Neural cell (in vitro differentiated cells): Measurements from ENCODE around the gene KLHL36. TPM values are rescaled to one million over a fixed set of nuclear protein-coding genes. Genes with fewer than 3 reads are reported as not detected.

Experiments used
- H2AFZ ChIP-seq: fragments of 200-600, 300-800 bp; sonication (generic), shearing (Covaris generic); 2 replicates; pipeline ENCODE4 v1.6.0; 2014; ENCODE audit warnings: low read depth, mild to moderate bottlenecking, antibody characterized with exemption, low read length, moderate library complexity
- H3F3A ChIP-seq: fragments of 200-600 bp; shearing (Covaris generic); 2 replicates; pipeline ENCODE4 v1.6.1; 2016; ENCODE audit warnings: mild to moderate bottlenecking, moderate library complexity, mixed read lengths, antibody characterized with exemption, low read length; ENCODE audit not compliant: insufficient read depth, poor library complexity, severe bottlenecking
- H3K27ac ChIP-seq: fragments of 200-600, 300-800 bp; sonication (generic), shearing (Covaris generic); 2 replicates; pipeline ENCODE4 v1.5.1; 2014; ENCODE audit warnings: mild to moderate bottlenecking, low read length, moderate library complexity
- H3K27me3 ChIP-seq: fragments of 300-800, 200-600 bp; sonication (generic), shearing (Covaris generic); 2 replicates; pipeline ENCODE4 v1.6.0; 2014; ENCODE audit warnings: mild to moderate bottlenecking, low read depth, low read length, moderate library complexity; ENCODE audit not compliant: insufficient read depth
- H3K36me3 ChIP-seq: fragments of 300-800, 200-600 bp; sonication (generic), shearing (Covaris generic); 2 replicates; pipeline ENCODE4 v1.5.1; 2014; ENCODE audit warnings: mild to moderate bottlenecking, antibody characterized with exemption, low read length, moderate library complexity; ENCODE audit not compliant: insufficient read depth
- H3K4me2 ChIP-seq: fragments of 300-800, 200-600 bp; sonication (generic), shearing (Covaris generic); 2 replicates; pipeline ENCODE4 v1.6.0; 2014; ENCODE audit warnings: mild to moderate bottlenecking, low read length
- H3K4me3 ChIP-seq: fragments of 300-800, 200-600 bp; sonication (generic), shearing (Covaris generic); 2 replicates; pipeline ENCODE4 v1.5.1; 2014; ENCODE audit warnings: mild to moderate bottlenecking, low read length, moderate library complexity
- H3K79me2 ChIP-seq: fragments of 200-600 bp; shearing (Covaris generic); replicated peaks from 2 replicates; pipeline ENCODE4 v1.6.0; 2014; ENCODE audit warnings: mild to moderate bottlenecking, low read length, moderate library complexity; ENCODE audit not compliant: insufficient read depth
- H3K9ac ChIP-seq: fragments of 300-800, 200-600 bp; sonication (generic), shearing (Covaris generic); 2 replicates; pipeline ENCODE4 v1.6.1; 2016; ENCODE audit warnings: mild to moderate bottlenecking, low read length, mixed read lengths
- H3K9me2 ChIP-seq: fragments of 200-600 bp; shearing (Covaris generic); 2 replicates; pipeline ENCODE4 v1.6.1; 2016; ENCODE audit warnings: mild to moderate bottlenecking, low read length, mixed read lengths; ENCODE audit not compliant: insufficient read depth
- H3K9me3 ChIP-seq: fragments of 200-600, 300-800 bp; sonication (generic), shearing (Covaris generic); 2 replicates; pipeline ENCODE4 v1.6.1; 2016; ENCODE audit warnings: mild to moderate bottlenecking, mixed run types, low read length, moderate library complexity, mixed read lengths
- H4K20me1 ChIP-seq: fragments of 200-600 bp; shearing (Covaris generic); 2 replicates; pipeline ENCODE4 v1.6.1; 2016; ENCODE audit warnings: mild to moderate bottlenecking, mixed run types; ENCODE audit not compliant: insufficient read depth
- CTCF ChIP-seq: fragments of 450-650 bp; IDR thresholded peaks from 2 replicates; pipeline ENCODE4 v1.5.1; 2014; ENCODE audit warnings: antibody characterized with exemption, mild to moderate bottlenecking, moderate library complexity; ENCODE audit not compliant: poor library complexity, severe bottlenecking
- EP300 ChIP-seq: fragments of 450-650 bp; conservative IDR thresholded peaks from 2 replicates; pipeline ENCODE4 v1.6.1; 2014; ENCODE audit warnings: antibody characterized with exemption, mild to moderate bottlenecking, moderate library complexity; ENCODE audit not compliant: poor library complexity, severe bottlenecking
- EZH2 ChIP-seq: fragments of 200-600, 300-800 bp; shearing (Covaris generic), sonication (generic); IDR thresholded peaks from 2 replicates; pipeline ENCODE4 v1.6.1; 2014; ENCODE audit warnings: antibody characterized with exemption, low read length, borderline replicate concordance, mild to moderate bottlenecking; ENCODE audit not compliant: insufficient read depth, poor library complexity, severe bottlenecking
- MXI1 ChIP-seq: fragments of 450-650 bp; conservative IDR thresholded peaks from 2 replicates; pipeline ENCODE4 v1.6.1; 2014; ENCODE audit warnings: antibody characterized with exemption, mild to moderate bottlenecking; ENCODE audit not compliant: poor library complexity, severe bottlenecking
- POLR2AphosphoS5 ChIP-seq: IDR thresholded peaks from 2 replicates; pipeline ENCODE4 v1.6.1; 2012
- RAD21 ChIP-seq: fragments of 450-650 bp; conservative IDR thresholded peaks from 2 replicates; pipeline ENCODE4 v1.6.1; 2014; ENCODE audit warnings: antibody characterized with exemption, mild to moderate bottlenecking, moderate library complexity
- SMC3 ChIP-seq: fragments of 450-650 bp; conservative IDR thresholded peaks from 2 replicates; pipeline ENCODE4 v1.6.1; 2014; ENCODE audit warnings: antibody characterized with exemption, mild to moderate bottlenecking, moderate library complexity; ENCODE audit not compliant: poor library complexity
- TAF1 ChIP-seq: IDR thresholded peaks from 2 replicates; pipeline ENCODE4 v1.6.1; 2012; ENCODE audit warnings: low read depth
- polyA plus RNA-seq: library from polyadenylated mRNA; depleted of rRNA; stranded (reverse); fragments of >200 nt; gene quantifications from 2 replicates; pipeline ENCODE4 v1.2.3, GENCODE V29; 2014
- TF ChIP-seq, protein P1 (sequence below): IDR thresholded peaks from 2 replicates; pipeline ENCODE4 v1.6.1; 2012; ENCODE audit warnings: borderline replicate concordance

Gene KLHL36
- polyA plus RNA-seq, 1 donor from 2014 or later, result 43.8 TPM

DNA sequence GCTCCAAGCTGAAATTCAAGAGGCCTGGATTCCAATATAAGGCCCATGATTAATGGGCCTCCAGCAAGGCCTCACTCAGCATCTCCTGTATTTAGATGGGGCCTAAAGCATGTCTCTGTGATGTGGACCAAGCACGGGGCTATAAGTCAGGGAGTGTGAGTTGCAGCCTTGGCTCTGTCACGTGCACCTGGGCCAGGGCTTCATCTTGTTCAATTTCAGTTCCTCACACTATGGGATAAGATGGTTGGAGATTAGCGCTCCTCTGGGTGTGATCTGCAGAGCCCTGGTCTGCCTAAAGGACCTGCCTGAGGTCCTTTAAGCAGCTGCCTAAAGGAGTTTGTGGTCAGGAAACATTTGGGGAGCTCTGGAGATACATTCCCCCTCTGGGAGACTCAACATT, 25.2 kb downstream of the KLHL36 start:
- TF ChIP-seq CTCF (no peak), SMC3 (no peak), EZH2 (no peak), POLR2AphosphoS5 (no peak), TAF1 (no peak), MXI1 (no peak), EP300 (no peak), RAD21 (no peak)
- TF ChIP-seq, protein P1, sequence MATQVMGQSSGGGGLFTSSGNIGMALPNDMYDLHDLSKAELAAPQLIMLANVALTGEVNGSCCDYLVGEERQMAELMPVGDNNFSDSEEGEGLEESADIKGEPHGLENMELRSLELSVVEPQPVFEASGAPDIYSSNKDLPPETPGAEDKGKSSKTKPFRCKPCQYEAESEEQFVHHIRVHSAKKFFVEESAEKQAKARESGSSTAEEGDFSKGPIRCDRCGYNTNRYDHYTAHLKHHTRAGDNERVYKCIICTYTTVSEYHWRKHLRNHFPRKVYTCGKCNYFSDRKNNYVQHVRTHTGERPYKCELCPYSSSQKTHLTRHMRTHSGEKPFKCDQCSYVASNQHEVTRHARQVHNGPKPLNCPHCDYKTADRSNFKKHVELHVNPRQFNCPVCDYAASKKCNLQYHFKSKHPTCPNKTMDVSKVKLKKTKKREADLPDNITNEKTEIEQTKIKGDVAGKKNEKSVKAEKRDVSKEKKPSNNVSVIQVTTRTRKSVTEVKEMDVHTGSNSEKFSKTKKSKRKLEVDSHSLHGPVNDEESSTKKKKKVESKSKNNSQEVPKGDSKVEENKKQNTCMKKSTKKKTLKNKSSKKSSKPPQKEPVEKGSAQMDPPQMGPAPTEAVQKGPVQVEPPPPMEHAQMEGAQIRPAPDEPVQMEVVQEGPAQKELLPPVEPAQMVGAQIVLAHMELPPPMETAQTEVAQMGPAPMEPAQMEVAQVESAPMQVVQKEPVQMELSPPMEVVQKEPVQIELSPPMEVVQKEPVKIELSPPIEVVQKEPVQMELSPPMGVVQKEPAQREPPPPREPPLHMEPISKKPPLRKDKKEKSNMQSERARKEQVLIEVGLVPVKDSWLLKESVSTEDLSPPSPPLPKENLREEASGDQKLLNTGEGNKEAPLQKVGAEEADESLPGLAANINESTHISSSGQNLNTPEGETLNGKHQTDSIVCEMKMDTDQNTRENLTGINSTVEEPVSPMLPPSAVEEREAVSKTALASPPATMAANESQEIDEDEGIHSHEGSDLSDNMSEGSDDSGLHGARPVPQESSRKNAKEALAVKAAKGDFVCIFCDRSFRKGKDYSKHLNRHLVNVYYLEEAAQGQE, result no peak
- no peak overlapping the region for H3K4me3 ChIP-seq

GRCh38 chr16:84675423-84675822, 27.1 kb downstream of the KLHL36 start:
- TF ChIP-seq POLR2AphosphoS5 (no peak), EZH2 (no peak)
- Histone ChIP-seq H3K4me3 (no peak overlapping the region), H3K27me3 (peaks cover 3% of the 10 kb centered on the region), H3K9me2 (no peaks in the 10 kb centered on the region), H3K36me3 (no peaks in the 10 kb centered on the region), H3K9me3 (no peaks in the 10 kb centered on the region), H3K4me2 (no peak overlapping the region), H3K79me2 (no peaks in the 10 kb centered on the region), H3K9ac (no peak overlapping the region), H3K27ac (no peak overlapping the region), H4K20me1 (no peaks in the 10 kb centered on the region), H3F3A (no peaks in the 10 kb centered on the region), H2AFZ (peak overlapping the region; percentile 21)

More for the DNA sequence above, 25.2 kb downstream of the KLHL36 start:
- Histone ChIP-seq H3K9ac (no peak overlapping the region), H3K79me2 (no peaks in the 10 kb centered on the region), H2AFZ (no peak overlapping the region), H4K20me1 (no peaks in the 10 kb centered on the region), H3K27ac (no peak overlapping the region), H3K9me3 (no peaks in the 10 kb centered on the region), H3K9me2 (no peaks in the 10 kb centered on the region), H3K36me3 (no peaks in the 10 kb centered on the region), H3F3A (no peaks in the 10 kb centered on the region), H3K27me3 (peaks cover 3% of the 10 kb centered on the region), H3K4me2 (no peak overlapping the region)

- Histone ChIP-seq H3K79me2 (no peaks in the 10 kb centered on the region), H3K27ac (no peak overlapping the region), H3K36me3 (no peaks in the 10 kb centered on the region), H2AFZ (no peak overlapping the region), H3K9me3 (no peaks in the 10 kb centered on the region), H3K9ac (no peak overlapping the region), H3K4me2 (no peak overlapping the region), H3F3A (no peaks in the 10 kb centered on the region), H4K20me1 (no peaks in the 10 kb centered on the region), H3K27me3 (peaks cover 3% of the 10 kb centered on the region), H3K9me2 (no peaks in the 10 kb centered on the region), H3K4me3 (no peak overlapping the region)
- TF ChIP-seq SMC3, result no peak
- TF ChIP-seq CTCF, result no peak
- TF ChIP-seq POLR2AphosphoS5, result no peak
- TF ChIP-seq EZH2, result no peak
- no peak for TF ChIP-seq EP300
- TF ChIP-seq, protein P1, result no peak
- no peak for TF ChIP-seq MXI1
- no peak for TF ChIP-seq TAF1
- no peak for TF ChIP-seq RAD21
Measured at GRCh38 chr16:84675884-84676283, 27.6 kb downstream of the KLHL36 start.
